Measurements from ENCODE around the gene BMPR1A.

DNA sequence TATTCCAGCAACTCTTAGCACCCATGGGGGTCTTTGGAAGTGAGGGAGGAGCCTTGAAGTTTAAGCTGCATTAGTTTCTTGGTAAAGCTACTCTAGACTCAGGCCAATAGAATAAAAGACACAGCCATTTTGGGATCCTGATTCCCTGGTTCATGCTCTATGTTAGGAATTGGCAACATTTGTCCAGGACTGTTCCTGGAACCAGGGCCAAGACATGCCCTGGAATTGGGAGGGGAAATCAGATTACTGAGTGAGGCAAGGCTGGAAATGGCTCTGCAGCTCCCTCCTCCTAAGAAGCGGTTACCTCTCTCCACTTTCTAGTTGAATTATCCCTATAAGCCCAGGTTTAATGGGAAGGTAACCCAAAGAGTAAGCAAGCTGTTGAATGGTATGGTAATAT, 14.2 kb upstream of the BMPR1A start:
- no peak for TF ChIP-seq GABPB1 (CRISPR knock-in tag; IDR thresholded peaks at IDR 0.05)
- TF ChIP-seq, protein P1, sequence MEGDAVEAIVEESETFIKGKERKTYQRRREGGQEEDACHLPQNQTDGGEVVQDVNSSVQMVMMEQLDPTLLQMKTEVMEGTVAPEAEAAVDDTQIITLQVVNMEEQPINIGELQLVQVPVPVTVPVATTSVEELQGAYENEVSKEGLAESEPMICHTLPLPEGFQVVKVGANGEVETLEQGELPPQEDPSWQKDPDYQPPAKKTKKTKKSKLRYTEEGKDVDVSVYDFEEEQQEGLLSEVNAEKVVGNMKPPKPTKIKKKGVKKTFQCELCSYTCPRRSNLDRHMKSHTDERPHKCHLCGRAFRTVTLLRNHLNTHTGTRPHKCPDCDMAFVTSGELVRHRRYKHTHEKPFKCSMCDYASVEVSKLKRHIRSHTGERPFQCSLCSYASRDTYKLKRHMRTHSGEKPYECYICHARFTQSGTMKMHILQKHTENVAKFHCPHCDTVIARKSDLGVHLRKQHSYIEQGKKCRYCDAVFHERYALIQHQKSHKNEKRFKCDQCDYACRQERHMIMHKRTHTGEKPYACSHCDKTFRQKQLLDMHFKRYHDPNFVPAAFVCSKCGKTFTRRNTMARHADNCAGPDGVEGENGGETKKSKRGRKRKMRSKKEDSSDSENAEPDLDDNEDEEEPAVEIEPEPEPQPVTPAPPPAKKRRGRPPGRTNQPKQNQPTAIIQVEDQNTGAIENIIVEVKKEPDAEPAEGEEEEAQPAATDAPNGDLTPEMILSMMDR (IDR thresholded peaks at IDR 0.05) = no peak
- TF ChIP-seq, protein P2, sequence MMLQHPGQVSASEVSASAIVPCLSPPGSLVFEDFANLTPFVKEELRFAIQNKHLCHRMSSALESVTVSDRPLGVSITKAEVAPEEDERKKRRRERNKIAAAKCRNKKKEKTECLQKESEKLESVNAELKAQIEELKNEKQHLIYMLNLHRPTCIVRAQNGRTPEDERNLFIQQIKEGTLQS (CRISPR knock-in tag; conservative IDR thresholded peaks at IDR 0.05) = no peak
- TF ChIP-seq CREB1 (CRISPR knock-in tag; IDR thresholded peaks at IDR 0.05) = no peak
- TF ChIP-seq ZNF121 (CRISPR knock-in tag; IDR thresholded peaks at IDR 0.05) = no peak
- TF ChIP-seq ELF4 (CRISPR knock-in tag; IDR thresholded peaks at IDR 0.05; ENCODE audit: low read depth) = no peak
- no peak for TF ChIP-seq NR3C1 (CRISPR knock-in tag; conservative IDR thresholded peaks at IDR 0.05; ENCODE audit: low read depth)
- TF ChIP-seq NR1H2 (CRISPR knock-in tag; IDR thresholded peaks at IDR 0.05) = no peak
- TF ChIP-seq, protein P3, sequence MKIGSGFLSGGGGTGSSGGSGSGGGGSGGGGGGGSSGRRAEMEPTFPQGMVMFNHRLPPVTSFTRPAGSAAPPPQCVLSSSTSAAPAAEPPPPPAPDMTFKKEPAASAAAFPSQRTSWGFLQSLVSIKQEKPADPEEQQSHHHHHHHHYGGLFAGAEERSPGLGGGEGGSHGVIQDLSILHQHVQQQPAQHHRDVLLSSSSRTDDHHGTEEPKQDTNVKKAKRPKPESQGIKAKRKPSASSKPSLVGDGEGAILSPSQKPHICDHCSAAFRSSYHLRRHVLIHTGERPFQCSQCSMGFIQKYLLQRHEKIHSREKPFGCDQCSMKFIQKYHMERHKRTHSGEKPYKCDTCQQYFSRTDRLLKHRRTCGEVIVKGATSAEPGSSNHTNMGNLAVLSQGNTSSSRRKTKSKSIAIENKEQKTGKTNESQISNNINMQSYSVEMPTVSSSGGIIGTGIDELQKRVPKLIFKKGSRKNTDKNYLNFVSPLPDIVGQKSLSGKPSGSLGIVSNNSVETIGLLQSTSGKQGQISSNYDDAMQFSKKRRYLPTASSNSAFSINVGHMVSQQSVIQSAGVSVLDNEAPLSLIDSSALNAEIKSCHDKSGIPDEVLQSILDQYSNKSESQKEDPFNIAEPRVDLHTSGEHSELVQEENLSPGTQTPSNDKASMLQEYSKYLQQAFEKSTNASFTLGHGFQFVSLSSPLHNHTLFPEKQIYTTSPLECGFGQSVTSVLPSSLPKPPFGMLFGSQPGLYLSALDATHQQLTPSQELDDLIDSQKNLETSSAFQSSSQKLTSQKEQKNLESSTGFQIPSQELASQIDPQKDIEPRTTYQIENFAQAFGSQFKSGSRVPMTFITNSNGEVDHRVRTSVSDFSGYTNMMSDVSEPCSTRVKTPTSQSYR (CRISPR knock-in tag; IDR thresholded peaks at IDR 0.05) = no peak
- TF ChIP-seq, protein P4, sequence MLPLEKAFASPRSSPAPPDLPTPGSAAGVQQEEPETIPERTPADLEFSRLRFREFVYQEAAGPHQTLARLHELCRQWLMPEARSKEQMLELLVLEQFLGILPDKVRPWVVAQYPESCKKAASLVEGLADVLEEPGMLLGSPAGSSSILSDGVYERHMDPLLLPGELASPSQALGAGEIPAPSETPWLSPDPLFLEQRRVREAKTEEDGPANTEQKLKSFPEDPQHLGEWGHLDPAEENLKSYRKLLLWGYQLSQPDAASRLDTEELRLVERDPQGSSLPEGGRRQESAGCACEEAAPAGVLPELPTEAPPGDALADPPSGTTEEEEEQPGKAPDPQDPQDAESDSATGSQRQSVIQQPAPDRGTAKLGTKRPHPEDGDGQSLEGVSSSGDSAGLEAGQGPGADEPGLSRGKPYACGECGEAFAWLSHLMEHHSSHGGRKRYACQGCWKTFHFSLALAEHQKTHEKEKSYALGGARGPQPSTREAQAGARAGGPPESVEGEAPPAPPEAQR (CRISPR knock-in tag; IDR thresholded peaks at IDR 0.05) = no peak
- no peak for TF ChIP-seq FOXK1 (CRISPR knock-in tag; IDR thresholded peaks at IDR 0.05)
